T-cell (primary cell): ENCODE measurements around the gene PARD3. TPM values are rescaled to one million over a fixed set of nuclear protein-coding genes. Genes with fewer than 3 reads are reported as not detected.

Experiments used
- ATAC-seq, 4 experiments: fragments of 200-7000 bp in 3 of 4; fragments of 150-1000 bp in 1 of 4; cut with Tn5 transposase; replicated peaks in 1 of 4; 1 replicate in 3 of 4; 2 replicates in 1 of 4; pipeline ENCODE4 v1.10.0; 2021; ENCODE audit warnings: moderate library complexity in 3 of 4, mild to moderate bottlenecking in 2 of 4, moderate number of reproducible peaks in 1 of 4
- CTCF ChIA-PET, 2 donors: fragments of 300-600 bp; sonication (Branson Sonifier 250); formaldehyde crosslinking; loops; one replicate each; lab custom pipeline; 2022; ENCODE audit warnings: antibody characterized with exemption in 2 of 2; lab: Charles Lee
- POLR2A ChIA-PET, 2 donors: fragments of 300-600 bp; sonication (Branson Sonifier 250); formaldehyde crosslinking; loops; one replicate each; lab custom pipeline; 2022; ENCODE audit warnings: antibody characterized with exemption in 2 of 2; lab: Charles Lee
- DNase-seq, 35 experiments: peaks; one replicate each; pipeline versions ENCODE4 v3.0.0 to v3.0.0-alpha.2; 2013 to 2023
- H3K27ac ChIP-seq: one replicate; pipeline ENCODE4 v1.5.1; 2013; ENCODE audit warnings: low read length
- H3K27me3 ChIP-seq, 2 experiments: replicated peaks in 1 of 2; 1 replicate in 1 of 2; 2 replicates in 1 of 2; pipeline versions ENCODE4 v1.6.1 to v1.7.0; 2013; ENCODE audit warnings: low read length in 1 of 2, mixed read lengths in 1 of 2; ENCODE audit not compliant: control insufficient read depth in 2 of 2, insufficient read depth in 2 of 2; ENCODE audit errors: extremely low read depth in 1 of 2
- H3K36me3 ChIP-seq, 2 donors: 1 replicate in 1 of 2; 2 replicates in 1 of 2; pipeline versions ENCODE4 v1.6.1 to v1.7.0; 2013; ENCODE audit warnings: low read length in 1 of 2; ENCODE audit not compliant: control insufficient read depth in 2 of 2, insufficient read depth in 1 of 2; ENCODE audit errors: extremely low read depth in 1 of 2
- H3K4me1 ChIP-seq, 2 experiments: 1 replicate in 1 of 2; 2 replicates in 1 of 2; pipeline versions ENCODE4 v1.6.1 to v1.7.0; 2013; ENCODE audit warnings: low read length in 2 of 2, mixed read lengths in 1 of 2; ENCODE audit not compliant: insufficient read depth in 2 of 2, control insufficient read depth in 1 of 2; ENCODE audit errors: extremely low read depth in 1 of 2
- H3K4me3 ChIP-seq, 2 donors: 1 replicate in 1 of 2; 2 replicates in 1 of 2; pipeline versions ENCODE4 v1.5.1 to v1.7.0; 2013; ENCODE audit warnings: mild to moderate bottlenecking in 2 of 2, low read length in 1 of 2, moderate library complexity in 1 of 2; ENCODE audit not compliant: control insufficient read depth in 1 of 2; ENCODE audit errors: extremely low read depth in 1 of 2
- H3K9me3 ChIP-seq: 2 replicates; pipeline ENCODE4 v1.7.0; 2013
- H3K27ac Mint-ChIP-seq, 2 donors: one replicate each; pipeline ENCODE4 v1.8.0; 2020 to 2021; ENCODE audit warnings: mild to moderate bottlenecking in 2 of 2, mixed read lengths in 2 of 2
- H3K27me3 Mint-ChIP-seq, 2 donors: one replicate each; pipeline ENCODE4 v1.8.0; 2021 to 2022; ENCODE audit warnings: mixed read lengths in 2 of 2
- H3K36me3 Mint-ChIP-seq: one replicate; pipeline ENCODE4 v1.8.0; 2021; ENCODE audit warnings: mixed read lengths
- H3K4me1 Mint-ChIP-seq, 3 donors: one replicate each; pipeline ENCODE4 v1.8.0; 2020 to 2022; ENCODE audit warnings: mixed read lengths in 3 of 3, mild to moderate bottlenecking in 1 of 3
- H3K4me3 Mint-ChIP-seq, 3 donors: one replicate each; pipeline ENCODE4 v1.8.0; 2020 to 2022; ENCODE audit warnings: mild to moderate bottlenecking in 3 of 3, mixed read lengths in 3 of 3, moderate library complexity in 3 of 3
- H3K9me3 Mint-ChIP-seq, 3 donors: one replicate each; pipeline ENCODE4 v1.8.0; 2020 to 2022; ENCODE audit warnings: mixed read lengths in 3 of 3
- WGBS: methylation state at CpG from one replicate; pipeline ENCODE4 v1.1.5; 2013; ENCODE audit warnings: missing lambda C conversion rate; ENCODE audit not compliant: insufficient coverage; 5-methylcytosine and 5-hydroxymethylcytosine counted together
- total RNA-seq, 35 experiments: library from RNA in 6 of 35; stranded (reverse) in 6 of 35; fragments of 120-200 nt in 1 of 35; gene quantifications; one replicate each; pipeline versions ENCODE4 v1.2.1 to v1.2.4 and lab custom pipeline; 2013 to 2026

The PARD3 gene
- total RNA-seq, 5 donors from 2014 or later (not counting 1 experiment from before 2014, with no cell fraction given), result 0.36 to 0.92 (median 0.65) TPM

GRCh38 chr10:34251177-34251576 lies 563.9 kb downstream of the PARD3 start:
- DNase-seq (peak in 2 of 35 experiments; percentile 2 to 21), ATAC-seq (peak in 2 of 4 experiments; percentile 52 to 79)
- H3K4me3 ChIP-seq, result no peak overlapping the region
- no peaks in the 10 kb centered on the region for H3K36me3 ChIP-seq
- 60% methylated on average over 2 of the region's 4 CpGs for WGBS
- H3K27me3 ChIP-seq, result no peaks in the 10 kb centered on the region
- H3K27ac ChIP-seq, result no peak overlapping the region
- no peaks in the 10 kb centered on the region for H3K9me3 Mint-ChIP-seq
- CTCF ChIA-PET, result interaction anchor here in 1 of 2 donors (0.5 kb wide), 1 partner anchor 114 kb away, joined by 3 read pairs; no protein-coding TSS in a partner anchor
- no peaks in the 10 kb centered on the region for H3K9me3 ChIP-seq
- peaks cover 0 to 16% (median 15%) of the 10 kb centered on the region in 3 donors for H3K4me1 Mint-ChIP-seq
- H3K4me1 ChIP-seq, result peaks cover 0 to 3% of the 10 kb centered on the region in 2 experiments
- POLR2A ChIA-PET, result no interaction called here
- no peak overlapping the region for H3K4me3 Mint-ChIP-seq
- peak overlapping the region in 1 of 2 donors; percentile 62 for H3K27ac Mint-ChIP-seq
- H3K36me3 Mint-ChIP-seq, result no peaks in the 10 kb centered on the region
- no peaks in the 10 kb centered on the region for H3K27me3 Mint-ChIP-seq

- H3K36me3 ChIP-seq, result no peaks in the 10 kb centered on the region
- Mint-ChIP-seq H3K27ac (peak overlapping the region in 1 of 2 donors; percentile 62), H3K4me3 (no peak overlapping the region), H3K36me3 (no peaks in the 10 kb centered on the region), H3K9me3 (no peaks in the 10 kb centered on the region), H3K27me3 (no peaks in the 10 kb centered on the region), H3K4me1 (peaks cover 0 to 16% (median 15%) of the 10 kb centered on the region in 3 donors)
- ChIA-PET CTCF (interaction anchor here in 1 of 2 donors (0.5 kb wide), 1 partner anchor 114 kb away, joined by 3 read pairs; no protein-coding TSS in a partner anchor), POLR2A (no interaction called here)
- H3K4me1 ChIP-seq, result peaks cover 0 to 3% of the 10 kb centered on the region in 2 experiments
- DNase-seq (no peak), ATAC-seq (no peak)
- no peak overlapping the region for H3K4me3 ChIP-seq
- no CpG with 5 or more reads among the region's 3 CpGs for WGBS
- H3K9me3 ChIP-seq, result no peaks in the 10 kb centered on the region
- H3K27me3 ChIP-seq, result no peaks in the 10 kb centered on the region
- H3K27ac ChIP-seq, result no peak overlapping the region
These were observed 564.4 kb downstream of the PARD3 start for GRCh38 chr10:34250722-34251121.

DNA sequence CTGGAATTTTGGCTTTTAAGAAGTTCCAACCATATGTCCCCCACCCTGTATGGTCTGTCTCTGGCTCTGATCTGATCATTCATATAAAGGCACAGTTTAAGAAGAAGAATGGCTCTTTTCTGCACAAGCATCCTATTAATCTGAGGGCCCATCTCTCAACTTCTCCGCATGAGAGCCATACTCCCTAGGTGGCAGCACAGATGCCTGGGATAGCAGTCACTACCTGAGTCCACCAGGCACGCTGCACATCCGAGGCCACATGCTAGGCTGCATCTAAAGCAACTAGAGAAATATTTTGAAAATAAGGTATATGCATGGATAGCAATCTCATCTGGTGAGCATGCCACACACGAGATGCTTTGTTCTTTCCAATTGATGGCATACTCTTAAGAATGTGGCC lies 565.5 kb downstream of the PARD3 start:
- H3K27ac ChIP-seq, result no peak overlapping the region
- H3K9me3 Mint-ChIP-seq, result no peaks in the 10 kb centered on the region
- CTCF ChIA-PET, result no interaction called here

DNA sequence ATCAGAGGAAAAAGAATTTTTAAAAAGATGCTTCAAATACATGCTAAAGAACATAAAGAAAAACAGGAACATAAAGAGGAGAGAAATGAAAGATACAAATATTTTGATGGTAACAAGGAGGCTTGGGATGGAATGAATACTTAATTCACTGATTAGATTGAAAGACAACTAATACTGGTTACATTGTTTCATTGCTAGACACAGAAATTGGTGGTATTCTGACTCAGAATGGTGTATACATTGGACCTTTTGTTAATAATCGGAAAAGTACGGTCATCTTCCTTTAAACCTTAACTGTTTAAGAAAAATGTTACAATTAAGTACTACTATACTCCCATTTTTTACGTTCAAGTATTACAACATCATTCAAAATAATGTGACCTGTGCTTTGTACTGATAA lies 567.5 kb downstream of the PARD3 start:
- ATAC-seq, result no peak

More for the DNA sequence above, 565.5 kb downstream of the PARD3 start:
- DNase-seq, result no peak
- POLR2A ChIA-PET, result no interaction called here
- peaks cover 0 to 16% (median 15%) of the 10 kb centered on the region in 3 donors for H3K4me1 Mint-ChIP-seq
- no peaks in the 10 kb centered on the region for H3K27me3 Mint-ChIP-seq
- H3K4me1 ChIP-seq, result peaks cover 0 to 3% of the 10 kb centered on the region in 2 experiments
- WGBS, result 84% methylated on average over 2 of the region's 4 CpGs
- no peak overlapping the region for H3K4me3 Mint-ChIP-seq
- H3K27ac Mint-ChIP-seq, result no peak overlapping the region
- H3K36me3 Mint-ChIP-seq, result no peaks in the 10 kb centered on the region
- ATAC-seq, result no peak
- no peaks in the 10 kb centered on the region for H3K27me3 ChIP-seq
- no peak overlapping the region for H3K4me3 ChIP-seq
- no peaks in the 10 kb centered on the region for H3K9me3 ChIP-seq
- H3K36me3 ChIP-seq, result no peaks in the 10 kb centered on the region

DNA sequence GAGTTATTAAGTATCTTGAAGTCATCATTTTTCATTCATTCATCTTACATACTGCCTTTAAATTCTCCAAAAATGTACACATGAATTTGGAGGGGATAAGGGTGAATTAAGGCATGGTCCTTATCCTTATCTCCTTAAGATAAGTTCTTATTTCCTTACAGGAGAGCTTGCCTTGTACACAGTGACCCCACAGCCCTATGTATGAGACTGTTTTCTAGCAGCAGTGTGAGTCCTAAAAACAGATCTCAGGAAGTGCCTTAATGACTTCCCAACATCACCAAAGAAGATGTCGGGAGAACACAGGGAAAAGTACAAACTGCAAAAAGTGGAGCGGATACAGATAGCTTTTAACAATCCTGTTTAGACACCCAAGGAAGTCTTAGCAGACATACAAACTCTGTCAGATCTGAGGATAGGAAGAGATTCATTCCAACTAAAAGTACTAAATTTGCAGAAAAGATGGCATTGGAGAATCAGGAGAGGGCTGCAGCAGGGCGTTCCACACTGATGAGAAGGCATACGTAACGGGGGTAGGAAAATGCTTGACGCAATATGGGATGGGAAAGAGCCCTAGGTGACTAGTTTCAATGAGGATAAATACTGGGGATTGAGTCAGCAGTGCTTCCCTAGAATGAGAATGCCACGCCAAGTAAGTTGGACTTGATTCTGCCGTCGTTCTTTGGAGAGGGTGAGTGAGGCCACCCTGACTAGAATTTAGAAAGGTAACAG lies 570.2 kb downstream of the PARD3 start:
- CTCF ChIA-PET, result no interaction called here
- H3K36me3 ChIP-seq, result no peaks in the 10 kb centered on the region
- 94% methylated on average over 4 of the region's 9 CpGs for WGBS
- Mint-ChIP-seq H3K27me3 (no peaks in the 10 kb centered on the region), H3K4me1 (peaks cover 0 to 3% (median 2%) of the 10 kb centered on the region in 3 donors), H3K9me3 (no peaks in the 10 kb centered on the region), H3K27ac (no peak overlapping the region), H3K4me3 (no peak overlapping the region), H3K36me3 (no peaks in the 10 kb centered on the region)
- peaks cover 0 to 4% of the 10 kb centered on the region in 2 experiments for H3K4me1 ChIP-seq
- peaks cover 0 to 8% of the 10 kb centered on the region in 2 experiments for H3K27me3 ChIP-seq
- no peak for ATAC-seq
- POLR2A ChIA-PET, result no interaction called here
- no peak overlapping the region for H3K27ac ChIP-seq
- H3K9me3 ChIP-seq, result no peaks in the 10 kb centered on the region
- no peak overlapping the region for H3K4me3 ChIP-seq
- no peak for DNase-seq

More for the DNA sequence above, 567.5 kb downstream of the PARD3 start:
- no peak for DNase-seq
- no peak overlapping the region for H3K27ac Mint-ChIP-seq
- H3K36me3 ChIP-seq, result no peaks in the 10 kb centered on the region
- H3K9me3 ChIP-seq, result no peaks in the 10 kb centered on the region
- H3K36me3 Mint-ChIP-seq, result no peaks in the 10 kb centered on the region
- H3K27me3 ChIP-seq, result no peaks in the 10 kb centered on the region
- H3K27ac ChIP-seq, result no peak overlapping the region
- no peaks in the 10 kb centered on the region for H3K9me3 Mint-ChIP-seq
- H3K4me3 Mint-ChIP-seq, result no peak overlapping the region
- POLR2A ChIA-PET, result no interaction called here
- no peaks in the 10 kb centered on the region for H3K27me3 Mint-ChIP-seq
- WGBS, result no CpG with 5 or more reads among the region's 3 CpGs
- H3K4me1 Mint-ChIP-seq, result peaks cover 0 to 16% (median 15%) of the 10 kb centered on the region in 3 donors
- peaks cover 0 to 3% of the 10 kb centered on the region in 2 experiments for H3K4me1 ChIP-seq
- CTCF ChIA-PET, result no interaction called here
- H3K4me3 ChIP-seq, result no peak overlapping the region

GRCh38 chr10:34241226-34242000 lies 573.7 kb downstream of the PARD3 start:
- no peak for ATAC-seq
- CTCF ChIA-PET, result no interaction called here
- WGBS, result 90% methylated on average over 6 of the region's 10 CpGs

More at GRCh38 chr10:34241226-34242000, 573.7 kb downstream of the PARD3 start:
- POLR2A ChIA-PET, result interaction anchor here in 1 of 2 donors (0.5 kb wide), 1 partner anchor 148 kb away, joined by 5 read pairs; no protein-coding TSS in a partner anchor
- Mint-ChIP-seq H3K36me3 (no peaks in the 10 kb centered on the region), H3K9me3 (no peaks in the 10 kb centered on the region), H3K4me1 (peaks cover 0 to 2% (median 0%) of the 10 kb centered on the region in 3 donors), H3K4me3 (no peak overlapping the region), H3K27ac (no peak overlapping the region), H3K27me3 (no peaks in the 10 kb centered on the region)
- Histone ChIP-seq H3K9me3 (no peaks in the 10 kb centered on the region), H3K4me3 (no peak overlapping the region), H3K27me3 (peaks cover 0 to 8% of the 10 kb centered on the region in 2 experiments), H3K27ac (no peak overlapping the region), H3K36me3 (no peaks in the 10 kb centered on the region), H3K4me1 (peaks cover 0 to 9% of the 10 kb centered on the region in 2 experiments)
- no peak for DNase-seq
